ENCODE data around the gene RPS6KA6. TPM values are rescaled to one million over a fixed set of nuclear protein-coding genes. Genes with fewer than 3 reads are reported as not detected.

The RPS6KA6 gene
- polyA plus RNA-seq, 1 of the 3 experiments (the other 2 are of a cell fraction): 1.7 TPM

- TF ChIP-seq ZBTB33 (IDR thresholded peaks at IDR 0.05; ENCODE audit: borderline replicate concordance, low read depth) (no peak), MXI1 (IDR thresholded peaks at IDR 0.05; ENCODE audit: low read depth, low read length) (no peak), RFX5 (IDR thresholded peaks at IDR 0.05; ENCODE audit: low read length) (no peak), NFIC (IDR thresholded peaks at IDR 0.05; ENCODE audit: borderline replicate concordance) (no peak), MAX (IDR thresholded peaks at IDR 0.05; ENCODE audit: low read depth) (no peak)
Observed at GRCh38 chrX:84078991-84079390, 109.0 kb downstream of the RPS6KA6 start (continued).

GRCh38 chrX:84064814-84065213, 123.2 kb downstream of the RPS6KA6 start:
- DNase-seq: no peak
- Histone ChIP-seq H3K9ac (no peak overlapping the region), H3K9me3 (no peaks in the 10 kb centered on the region; the same call in 1 of the 2 replicates), H3K27me3 (ENCODE audit: insufficient read depth) (no peaks in the 10 kb centered on the region; the same call in 1 of the 2 replicates), H3K27ac (ENCODE audit: low read depth in 2 of 2, low read length in 1 of 2) (no peak overlapping the region), H4K20me1 (ENCODE audit: insufficient read depth) (no peaks in the 10 kb centered on the region), H3K4me1 (ENCODE audit: control insufficient read depth in 1 of 2, insufficient read depth in 2 of 2, low read depth in 1 of 2, low read length in 1 of 2) (no peaks in the 10 kb centered on the region), H3K4me2 (no peak overlapping the region), H3F3A (replicated peaks; ENCODE audit: insufficient read depth) (no peaks in the 10 kb centered on the region), H3K4me3 (ENCODE audit: low read depth in 2 of 2, low read length in 1 of 2) (no peak overlapping the region), H3K36me3 (replicated peaks in 1 of 2; ENCODE audit: control insufficient read depth in 1 of 2, insufficient read depth in 2 of 2, low read length in 1 of 2) (no peaks in the 10 kb centered on the region), H3K9me2 (no peaks in the 10 kb centered on the region), H3K79me2 (ENCODE audit: insufficient read depth) (no peaks in the 10 kb centered on the region), H2AFZ (ENCODE audit: low read depth) (no peak overlapping the region)
- CTCF ChIA-PET: interaction anchor here (2.6 kb wide), 1 partner anchor 18 kb away, joined by 6 read pairs; no protein-coding TSS in a partner anchor
- POLR2A ChIA-PET: no interaction called here
- 33% methylated on average over 2 of the region's 2 CpGs for WGBS (ENCODE audit: low lambda C conversion rate)
- TF ChIP-seq FOXJ3 (CRISPR knock-in tag; IDR thresholded peaks at IDR 0.05) (no peak), NFIC (IDR thresholded peaks at IDR 0.05; ENCODE audit: borderline replicate concordance) (no peak), RAD21 (IDR thresholded peaks at IDR 0.05; ENCODE audit: low read length) (no peak), CTCF (IDR thresholded peaks at IDR 0.05) (no peak), MAX (IDR thresholded peaks at IDR 0.05; ENCODE audit: low read depth) (no peak)

- no peaks in the 10 kb centered on the region for H3K79me2 ChIP-seq (ENCODE audit: insufficient read depth)
- H3K4me3 ChIP-seq (ENCODE audit: low read depth in 2 of 2, low read length in 1 of 2): no peak overlapping the region
- no peaks in the 10 kb centered on the region; the same call in 1 of the 2 replicates for H3K27me3 ChIP-seq (ENCODE audit: insufficient read depth)
- H3F3A ChIP-seq (replicated peaks; ENCODE audit: insufficient read depth): no peaks in the 10 kb centered on the region
- 69% methylated on average over 4 of the region's 4 CpGs for WGBS (ENCODE audit: low lambda C conversion rate)
- no peaks in the 10 kb centered on the region for H3K9me2 ChIP-seq
- no peak overlapping the region for H3K27ac ChIP-seq (ENCODE audit: low read depth in 2 of 2, low read length in 1 of 2)
- no peak overlapping the region for H3K9ac ChIP-seq
- H4K20me1 ChIP-seq (ENCODE audit: insufficient read depth): no peaks in the 10 kb centered on the region
- no peak for DNase-seq
- H3K36me3 ChIP-seq (replicated peaks in 1 of 2; ENCODE audit: control insufficient read depth in 1 of 2, insufficient read depth in 2 of 2, low read length in 1 of 2): no peaks in the 10 kb centered on the region
- no peaks in the 10 kb centered on the region; the same call in 1 of the 2 replicates for H3K9me3 ChIP-seq
- TF ChIP-seq RAD21 (IDR thresholded peaks at IDR 0.05; ENCODE audit: low read length): no peak
- TF ChIP-seq SIN3A (IDR thresholded peaks at IDR 0.05; ENCODE audit: borderline replicate concordance, low read depth, low read length): no peak
- no peak for TF ChIP-seq GATA2 (CRISPR knock-in tag; IDR thresholded peaks at IDR 0.05)
- TF ChIP-seq NFIC (IDR thresholded peaks at IDR 0.05; ENCODE audit: borderline replicate concordance): no peak
- TF ChIP-seq IRF3 (IDR thresholded peaks at IDR 0.05; ENCODE audit: low read depth, low read length): no peak
- no peak for TF ChIP-seq POLR2AphosphoS5 (IDR thresholded peaks at IDR 0.05; ENCODE audit: low read depth, low read length)
- no peak for TF ChIP-seq ELF1 (IDR thresholded peaks at IDR 0.05)
- no peak for TF ChIP-seq NRF1 (IDR thresholded peaks at IDR 0.05; ENCODE audit: low read depth, low read length)
- no peak for TF ChIP-seq PBX3 (IDR thresholded peaks at IDR 0.05)
- TF ChIP-seq RXRA (IDR thresholded peaks at IDR 0.05; ENCODE audit: borderline replicate concordance, low read depth): no peak
- TF ChIP-seq TAF1 (IDR thresholded peaks at IDR 0.05; ENCODE audit: borderline replicate concordance, low read depth, low read length): no peak
- TF ChIP-seq FOSL2 (IDR thresholded peaks at IDR 0.05; ENCODE audit: borderline replicate concordance, low read depth): no peak
- POLR2A ChIA-PET: no interaction called here
- no peaks in the 10 kb centered on the region for H3K4me1 ChIP-seq (ENCODE audit: control insufficient read depth in 1 of 2, insufficient read depth in 2 of 2, low read depth in 1 of 2, low read length in 1 of 2)
- CTCF ChIA-PET: interaction anchor here (2.6 kb wide), 1 partner anchor 18 kb away, joined by 6 read pairs; no protein-coding TSS in a partner anchor
- no peak overlapping the region for H2AFZ ChIP-seq (ENCODE audit: low read depth)
- no peak overlapping the region for H3K4me2 ChIP-seq
Observed at GRCh38 chrX:84064164-84064563, 123.8 kb downstream of the RPS6KA6 start.

Measured in SK-N-SH (cell line).